ENCODE measurements around the gene CCDC157.

GRCh38 chr22:30400159-30400558 is 43.4 kb downstream of the CCDC157 start:
- TF ChIP-seq SMC3 (IDR thresholded peaks at IDR 0.05; ENCODE audit: borderline replicate concordance, low read length): no peak
- no peak for TF ChIP-seq ETV6 (conservative IDR thresholded peaks at IDR 0.05 in 1 of 2, IDR thresholded peaks at IDR 0.05 in 1 of 2; ENCODE audit: borderline replicate concordance in 1 of 2, low read depth in 1 of 2)
- TF ChIP-seq USF1 (IDR thresholded peaks at IDR 0.05; ENCODE audit: borderline replicate concordance, extremely low read length, insufficient read depth, low read depth, low read length): no peak
- TF ChIP-seq, protein P1, sequence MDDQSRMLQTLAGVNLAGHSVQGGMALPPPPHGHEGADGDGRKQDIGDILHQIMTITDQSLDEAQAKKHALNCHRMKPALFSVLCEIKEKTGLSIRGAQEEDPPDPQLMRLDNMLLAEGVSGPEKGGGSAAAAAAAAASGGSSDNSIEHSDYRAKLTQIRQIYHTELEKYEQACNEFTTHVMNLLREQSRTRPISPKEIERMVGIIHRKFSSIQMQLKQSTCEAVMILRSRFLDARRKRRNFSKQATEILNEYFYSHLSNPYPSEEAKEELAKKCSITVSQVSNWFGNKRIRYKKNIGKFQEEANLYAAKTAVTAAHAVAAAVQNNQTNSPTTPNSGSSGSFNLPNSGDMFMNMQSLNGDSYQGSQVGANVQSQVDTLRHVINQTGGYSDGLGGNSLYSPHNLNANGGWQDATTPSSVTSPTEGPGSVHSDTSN (IDR thresholded peaks at IDR 0.05; ENCODE audit: insufficient replicate concordance, low read depth, low read length): no peak
